Esophagus mucosa (tissue), 1 donor: Measurements from ENCODE around the gene GRIK5. TPM values are rescaled to one million over a fixed set of nuclear protein-coding genes. Genes with fewer than 3 reads are reported as not detected.

Experiments used
- total RNA-seq: library from RNA; stranded (reverse); gene quantifications from one replicate; pipeline ENCODE4 v1.2.4, GENCODE V29; 2023
- donor health status: DM: yes; HTN: yes; CAD: no.

GRIK5 gene
- total RNA-seq, 1 donor from 2014 or later: 0.32 TPM

Other genes starting within 250 kb of the GRIK5 start
- not detected for gene LYPD4, start 225.5 kb downstream of the GRIK5 start, total RNA-seq
- not detected for gene DMRTC2, start 225.2 kb downstream of the GRIK5 start, total RNA-seq
- gene RPS19, start 210.0 kb downstream of the GRIK5 start, total RNA-seq: 2,011 TPM
- gene CD79A, start 192.9 kb downstream of the GRIK5 start, total RNA-seq: 2.6 TPM
- gene ARHGEF1, start 187.0 kb downstream of the GRIK5 start, total RNA-seq: 53.9 TPM
- not detected for gene ERFL, start 141.8 kb downstream of the GRIK5 start, total RNA-seq
- gene RABAC1, start 110.9 kb downstream of the GRIK5 start, total RNA-seq: 67.9 TPM
- gene ATP1A3, start 76.0 kb downstream of the GRIK5 start, total RNA-seq: 0.32 TPM
- gene ZNF574, start 6.0 kb upstream of the GRIK5 start, total RNA-seq: 9.7 TPM
- 1.00 TPM for gene POU2F2, start 62.2 kb upstream of the GRIK5 start, total RNA-seq
- gene DEDD2, start 147.5 kb upstream of the GRIK5 start, total RNA-seq: 11.6 TPM
- gene ZNF526, start 150.1 kb upstream of the GRIK5 start, total RNA-seq: 4.5 TPM
- gene GSK3A, start 172.4 kb upstream of the GRIK5 start, total RNA-seq: 26.4 TPM
- gene ERF, start 184.9 kb upstream of the GRIK5 start, total RNA-seq: 21.5 TPM
- 31.4 TPM for gene CIC, start 199.0 kb upstream of the GRIK5 start, total RNA-seq
- gene PRR19, start 231.9 kb upstream of the GRIK5 start, total RNA-seq: 0.84 TPM
- 32.5 TPM for gene PAFAH1B3, start 232.4 kb upstream of the GRIK5 start, total RNA-seq
- 0.20 TPM for gene TMEM145, start 243.1 kb upstream of the GRIK5 start, total RNA-seq